AG09309 (cell line): ENCODE data around the gene B3GNT9.

Experiments
- DNase-seq: peaks from one replicate; pipeline ENCODE4 v3.0.0-alpha.2; 2010; ENCODE audit warnings: low read depth
- H3K4me3 ChIP-seq: 2 replicates; pipeline ENCODE4 v1.5.1; 2011; ENCODE audit warnings: mild to moderate bottlenecking, low read depth, low read length, moderate library complexity; ENCODE audit not compliant: control insufficient read depth
- TF ChIP-seq, protein P1 (sequence below): IDR thresholded peaks from 2 replicates; pipeline ENCODE4 v1.5.1; 2011; ENCODE audit warnings: mild to moderate bottlenecking, low read depth, low read length, inconsistent platforms; ENCODE audit not compliant: insufficient read depth, control insufficient read depth; ENCODE audit errors: missing control alignments

B3GNT9 gene

DNA sequence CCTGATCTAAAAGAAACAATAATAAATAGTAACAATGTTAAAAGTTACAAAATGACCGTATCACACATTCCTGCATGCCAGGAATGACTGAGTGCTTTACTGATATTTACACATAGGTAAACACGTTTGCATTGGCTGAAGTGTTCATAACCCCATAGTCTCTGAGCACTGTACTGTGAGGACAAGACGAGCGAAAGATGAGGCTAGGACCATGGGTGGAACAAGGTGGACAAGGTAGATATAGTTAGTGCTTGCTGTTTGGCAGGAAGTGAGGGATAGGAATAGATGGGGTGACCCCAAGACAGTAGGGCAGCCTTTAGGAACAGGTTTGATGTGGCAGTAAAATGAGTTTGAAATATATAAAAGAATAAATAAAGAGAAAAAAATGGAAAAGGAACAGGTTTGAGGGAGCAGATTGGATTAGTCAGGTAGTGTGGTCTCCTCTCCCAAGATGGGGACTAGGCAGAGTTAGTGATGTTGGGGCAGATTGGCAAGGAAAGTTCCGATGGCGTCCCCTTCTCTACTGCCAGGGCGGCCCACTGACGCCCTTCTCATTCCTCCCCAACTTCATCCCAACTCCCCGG lies 40.7 kb upstream of the B3GNT9 start:
- peak overlapping the region; percentile 18 for H3K4me3 ChIP-seq
- TF ChIP-seq, protein P1, sequence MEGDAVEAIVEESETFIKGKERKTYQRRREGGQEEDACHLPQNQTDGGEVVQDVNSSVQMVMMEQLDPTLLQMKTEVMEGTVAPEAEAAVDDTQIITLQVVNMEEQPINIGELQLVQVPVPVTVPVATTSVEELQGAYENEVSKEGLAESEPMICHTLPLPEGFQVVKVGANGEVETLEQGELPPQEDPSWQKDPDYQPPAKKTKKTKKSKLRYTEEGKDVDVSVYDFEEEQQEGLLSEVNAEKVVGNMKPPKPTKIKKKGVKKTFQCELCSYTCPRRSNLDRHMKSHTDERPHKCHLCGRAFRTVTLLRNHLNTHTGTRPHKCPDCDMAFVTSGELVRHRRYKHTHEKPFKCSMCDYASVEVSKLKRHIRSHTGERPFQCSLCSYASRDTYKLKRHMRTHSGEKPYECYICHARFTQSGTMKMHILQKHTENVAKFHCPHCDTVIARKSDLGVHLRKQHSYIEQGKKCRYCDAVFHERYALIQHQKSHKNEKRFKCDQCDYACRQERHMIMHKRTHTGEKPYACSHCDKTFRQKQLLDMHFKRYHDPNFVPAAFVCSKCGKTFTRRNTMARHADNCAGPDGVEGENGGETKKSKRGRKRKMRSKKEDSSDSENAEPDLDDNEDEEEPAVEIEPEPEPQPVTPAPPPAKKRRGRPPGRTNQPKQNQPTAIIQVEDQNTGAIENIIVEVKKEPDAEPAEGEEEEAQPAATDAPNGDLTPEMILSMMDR: no peak
- no peak for DNase-seq

DNA sequence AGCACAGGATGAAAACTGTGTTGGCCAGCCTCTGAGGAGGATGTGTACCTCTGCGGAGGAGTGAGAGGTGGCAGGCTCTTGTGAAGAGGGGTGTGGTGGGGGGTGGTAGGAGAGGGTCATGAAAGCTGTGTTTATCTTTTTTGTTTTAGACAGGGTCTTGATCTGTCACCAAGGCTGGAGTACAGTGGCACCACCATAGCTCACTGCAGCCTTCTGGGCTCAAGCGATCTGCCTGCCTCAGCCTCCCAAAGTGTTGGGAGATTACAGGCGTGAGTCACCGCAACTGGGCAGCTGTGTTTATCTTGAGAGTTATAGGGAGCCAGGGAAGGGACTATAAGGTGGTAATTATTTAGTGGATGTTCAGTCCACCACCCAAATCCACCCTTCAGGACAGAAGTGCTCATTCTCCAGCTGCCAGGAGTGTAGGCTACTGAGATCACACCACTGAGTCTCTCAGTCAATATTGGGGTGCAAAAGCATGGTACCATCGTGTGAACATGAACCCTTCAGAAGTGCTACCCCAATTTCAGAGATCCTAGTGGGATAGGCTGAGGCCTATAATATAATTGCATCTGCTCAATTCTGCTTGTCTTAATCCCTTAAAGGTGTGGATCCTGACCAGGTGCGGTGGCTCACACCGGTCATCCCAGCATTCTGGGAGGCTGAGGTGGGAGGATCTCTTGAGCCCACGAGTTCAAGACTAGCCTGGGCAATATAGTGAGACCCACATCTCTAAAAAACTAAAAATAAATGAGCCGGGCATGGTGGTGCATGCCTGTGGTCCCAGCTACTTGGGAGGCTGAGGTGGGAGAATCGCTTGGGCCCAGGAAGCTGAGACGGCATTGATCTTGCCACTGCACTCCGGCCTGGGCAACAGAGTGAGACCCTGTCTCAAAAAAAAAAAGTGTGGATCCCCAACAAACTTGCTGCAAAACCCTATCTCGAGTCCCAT lies 39.9 kb upstream of the B3GNT9 start:
- no peak for DNase-seq
- TF ChIP-seq, protein P1: no peak
- no peak overlapping the region for H3K4me3 ChIP-seq

DNA sequence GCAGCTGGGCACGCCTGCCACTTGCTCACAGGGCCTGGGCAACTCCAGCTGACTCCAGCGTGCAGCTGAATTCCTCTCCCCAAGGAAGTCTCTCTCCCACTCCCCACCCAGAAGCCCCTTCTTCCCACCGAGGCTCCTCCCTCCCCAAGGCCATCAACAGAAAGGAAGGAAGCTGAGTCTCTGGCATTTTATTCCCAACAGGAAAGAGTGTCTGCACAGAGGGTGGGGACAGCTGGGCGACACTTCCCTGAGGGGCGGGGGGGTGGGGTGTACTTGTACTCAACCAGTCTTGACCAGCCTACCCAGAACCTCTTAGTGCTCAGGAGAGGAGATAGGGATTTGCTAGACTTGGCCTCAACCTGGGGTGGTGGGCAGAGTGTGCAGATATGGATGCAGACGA lies 39.2 kb upstream of the B3GNT9 start, which contains the start of gene EXOC3L1:
TSS of gene EXOC3L1 (minus strand) at position 96 of the 400 bp plus-strand sequence. CDS start 460 bp downstream, outside the sequence.
- no peak for DNase-seq
- TF ChIP-seq, protein P1: no peak
- no peak within 1 kb of the TSS for H3K4me3 ChIP-seq

DNA sequence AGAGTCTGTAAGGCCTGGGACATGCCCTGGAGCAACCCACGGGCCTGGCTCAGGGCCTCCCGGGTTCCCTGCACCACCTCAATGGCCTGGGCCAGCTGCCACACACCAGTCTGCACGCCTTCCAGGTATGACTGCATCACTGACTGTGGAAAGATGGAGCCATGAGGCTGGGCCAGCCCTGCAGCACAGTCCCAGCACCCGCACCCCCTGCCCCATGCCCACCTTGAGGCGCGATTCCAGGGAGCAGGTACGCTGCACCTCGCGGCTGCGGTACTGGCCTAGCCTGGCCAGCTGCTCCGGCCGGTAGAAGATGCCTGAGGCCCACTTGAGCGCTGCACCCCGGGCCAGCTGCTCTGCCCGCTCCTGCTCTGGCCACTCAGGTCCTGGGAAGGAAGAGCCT lies 38.0 kb upstream of the B3GNT9 start:
- no peak overlapping the region for H3K4me3 ChIP-seq
- DNase-seq: no peak
- TF ChIP-seq, protein P1: no peak

DNA sequence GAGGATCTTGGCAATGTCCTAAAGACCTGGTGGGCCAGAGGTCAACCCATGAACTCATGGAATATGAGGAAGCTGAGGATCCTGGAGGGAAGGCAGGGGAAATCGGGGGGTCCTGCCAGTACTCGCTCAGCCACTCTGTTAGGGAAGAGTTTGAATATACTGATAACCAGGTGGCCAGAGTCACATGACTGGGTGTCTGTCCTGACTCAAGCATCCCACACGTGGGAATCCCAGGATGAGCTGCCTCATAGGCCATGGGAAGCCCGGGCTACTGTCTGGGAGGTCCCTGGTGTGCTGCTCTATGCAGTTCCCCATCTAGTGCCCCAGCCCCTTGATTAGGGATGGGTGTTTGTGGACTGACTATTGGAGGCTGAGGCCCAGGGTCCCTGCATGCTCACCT lies 37.5 kb upstream of the B3GNT9 start:
- H3K4me3 ChIP-seq: no peak overlapping the region
- no peak for DNase-seq
- TF ChIP-seq, protein P1: no peak

DNA sequence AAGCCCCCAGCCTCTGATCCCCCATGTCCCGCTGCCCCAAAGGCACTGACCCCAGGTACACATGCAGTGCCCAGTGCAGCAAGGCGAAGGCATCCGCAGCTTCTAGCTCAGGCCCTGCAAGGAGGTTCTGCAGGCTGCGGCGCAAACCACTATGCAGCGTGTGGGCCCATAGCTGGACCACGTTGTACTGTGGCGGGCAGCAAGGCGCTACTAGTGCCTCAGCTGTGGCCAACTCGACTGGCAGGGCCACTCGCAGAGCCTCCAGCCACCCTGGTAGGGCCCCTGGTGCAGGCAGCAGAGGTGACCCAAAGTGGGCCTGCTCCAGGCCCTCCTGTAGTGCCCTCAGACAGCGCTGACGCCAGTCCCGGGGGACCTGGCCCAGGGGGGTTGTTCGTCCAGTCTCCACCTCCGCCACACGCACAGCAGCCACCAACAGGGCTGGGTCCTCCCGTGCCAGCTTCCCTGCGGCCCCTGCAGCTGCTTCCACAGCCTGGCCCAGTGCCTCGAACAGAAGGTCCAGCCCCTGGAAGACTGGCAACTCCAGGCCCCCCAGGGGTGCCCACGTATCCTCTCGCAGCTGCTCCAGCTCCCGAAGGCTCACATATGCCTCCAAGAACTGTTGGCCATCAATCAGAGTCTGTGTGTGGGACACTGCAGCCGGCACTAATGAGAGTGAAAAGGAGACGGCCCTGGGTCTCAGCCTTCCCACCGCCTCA lies 36.5 kb upstream of the B3GNT9 start:
- H3K4me3 ChIP-seq: no peak overlapping the region
- TF ChIP-seq, protein P1: no peak

More for the DNA sequence above, 36.5 kb upstream of the B3GNT9 start:
- DNase-seq: no peak
